HCT116 (cell line): ENCODE measurements around the gene NKX2-2. TPM values are rescaled to one million over a fixed set of nuclear protein-coding genes. Genes with fewer than 3 reads are reported as not detected.

Experiments used
- ATAC-seq: fragments of 200-7000 bp; cut with Tn5 transposase; 2 replicates; pipeline ENCODE4 v1.9.1; 2020; ENCODE audit warnings: mild to moderate bottlenecking, moderate library complexity
- BruUV-seq: library from RNA; stranded (reverse); fragments of 400-500 nt; replicated peaks from 2 replicates; lab custom pipeline; 2021; lab: Mats Ljungman, UMichigan
- CTCF ChIA-PET: fragments of 300-600 bp; sonication (Branson Sonifier 250); formaldehyde crosslinking; loops from one replicate; lab custom pipeline; 2021; ENCODE audit warnings: antibody characterized with exemption; lab: Charles Lee
- POLR2A ChIA-PET: fragments of 300-600, 350-600 bp; sonication (Branson Sonifier 250); formaldehyde crosslinking; loops from one replicate; lab custom pipeline; 2021; ENCODE audit warnings: antibody characterized with exemption; lab: Charles Lee
- RAD21 ChIA-PET, 2 experiments: fragments of 300-600 bp; sonication (Branson Sonifier 250); formaldehyde crosslinking; loops; one replicate each; lab custom pipeline; 2023; ENCODE audit warnings: low total read pairs in 2 of 2; ENCODE audit not compliant: uncharacterized antibody in 2 of 2, unreplicated experiment in 2 of 2, low non-redundant PET in 1 of 2; lab: Charles Lee
- DNase-seq: peaks from one replicate; pipeline ENCODE4 v3.0.0-alpha.2; 2010; ENCODE audit warnings: low read depth, low spot score
- H2AFZ ChIP-seq: fragments of 200-600 bp; shearing (Covaris generic), sonication (generic); 2 replicates; pipeline ENCODE4 v1.6.1; 2017; ENCODE audit warnings: low read depth, mixed run types, mixed read lengths, antibody characterized with exemption, low read length; ENCODE audit not compliant: poor library complexity, severe bottlenecking
- H3K27ac ChIP-seq: 2 replicates; pipeline ENCODE4 v1.5.1; 2012; ENCODE audit warnings: low read depth, low read length
- H3K27me3 ChIP-seq: fragments of 200-600 bp; sonication (generic); 2 replicates; pipeline ENCODE4 v1.6.1; 2016; ENCODE audit warnings: mixed run types, low read length, mixed read lengths; ENCODE audit not compliant: insufficient read depth
- H3K36me3 ChIP-seq, 2 experiments: fragments of 200-500 bp in 1 of 2; fragments of 200-600 bp in 1 of 2; sonication (Bioruptor generic) in 1 of 2; sonication (generic) in 1 of 2; 2 replicates each; pipeline versions ENCODE4 v1.5.1 to v1.6.1; 2014 to 2016; ENCODE audit warnings: low read length in 2 of 2, inconsistent platforms in 1 of 2, mixed read lengths in 1 of 2, mixed run types in 1 of 2; ENCODE audit not compliant: insufficient read depth in 2 of 2, control insufficient read depth in 1 of 2
- H3K4me1 ChIP-seq, 2 experiments: fragments of 200-600 bp in 1 of 2; sonication (generic) in 1 of 2; 2 replicates each; pipeline versions ENCODE4 v1.5.1 to v1.6.1; 2012 to 2017; ENCODE audit warnings: low read length in 2 of 2, inconsistent platforms in 1 of 2, mild to moderate bottlenecking in 1 of 2, mixed read lengths in 1 of 2, mixed run types in 1 of 2, moderate library complexity in 1 of 2; ENCODE audit not compliant: insufficient read depth in 2 of 2, control insufficient read depth in 1 of 2
- H3K4me2 ChIP-seq: fragments of 200-600 bp; sonication (generic); 2 replicates; pipeline ENCODE4 v1.6.1; 2017; ENCODE audit warnings: mixed run types, low read length, mixed read lengths
- H3K4me3 ChIP-seq, 2 experiments: fragments of 200-600 bp in 1 of 2; sonication (generic) in 1 of 2; replicated peaks in 1 of 2; 2 replicates each; pipeline ENCODE4 v1.5.1; 2011 to 2016; ENCODE audit warnings: low read length in 2 of 2, control low read depth in 1 of 2, low read depth in 1 of 2, mild to moderate bottlenecking in 1 of 2, mixed read lengths in 1 of 2, mixed run types in 1 of 2
- H3K79me2 ChIP-seq: fragments of 200-600 bp; sonication (generic); 2 replicates; pipeline ENCODE4 v1.6.1; 2017; ENCODE audit warnings: mild to moderate bottlenecking, mixed run types, low read length, moderate library complexity, mixed read lengths; ENCODE audit not compliant: insufficient read depth
- H3K9ac ChIP-seq: fragments of 200-600 bp; sonication (generic); 2 replicates; pipeline ENCODE4 v1.6.1; 2016; ENCODE audit warnings: low read length, mixed read lengths
- H3K9me2 ChIP-seq: fragments of 200-600 bp; sonication (generic), shearing (Covaris generic); 2 replicates; pipeline ENCODE4 v1.6.1; 2017; ENCODE audit warnings: mixed run types, mild to moderate bottlenecking, moderate library complexity; ENCODE audit not compliant: insufficient read depth
- H3K9me3 ChIP-seq, 2 experiments: fragments of 200-500 bp in 1 of 2; fragments of 200-600 bp in 1 of 2; sonication (Bioruptor generic) in 1 of 2; sonication (generic) in 1 of 2; 2 replicates each; pipeline ENCODE4 v1.6.1; 2014 to 2017; ENCODE audit warnings: low read length in 2 of 2, mixed read lengths in 2 of 2, inconsistent platforms in 1 of 2, low read depth in 1 of 2, mild to moderate bottlenecking in 1 of 2, mixed run types in 1 of 2, moderate library complexity in 1 of 2; ENCODE audit not compliant: control insufficient read depth in 1 of 2, insufficient read depth in 1 of 2
- H4K20me1 ChIP-seq: fragments of 200-600 bp; sonication (generic), shearing (Covaris generic); 2 replicates; pipeline ENCODE4 v1.6.1; 2017; ENCODE audit warnings: mixed run types, mild to moderate bottlenecking, moderate library complexity; ENCODE audit not compliant: insufficient read depth
- ATF3 ChIP-seq: IDR thresholded peaks from 2 replicates; pipeline ENCODE4 v1.6.1; 2012
- CBX3 ChIP-seq: IDR thresholded peaks from 2 replicates; pipeline ENCODE4 v1.6.1; 2012; ENCODE audit warnings: low read depth
- EGR1 ChIP-seq: IDR thresholded peaks from 2 replicates; pipeline ENCODE4 v1.6.1; 2012; ENCODE audit warnings: low read depth
- EZH2phosphoT487 ChIP-seq: fragments of 200-600 bp; IDR thresholded peaks from 2 replicates; pipeline ENCODE4 v1.6.1; 2018; ENCODE audit warnings: antibody characterized with exemption, borderline replicate concordance
- FOSL1 ChIP-seq: IDR thresholded peaks from 2 replicates; pipeline ENCODE4 v1.6.1; 2012; ENCODE audit warnings: low read depth
- JUND ChIP-seq: IDR thresholded peaks from 2 replicates; pipeline ENCODE4 v1.6.1; 2012
- MAX ChIP-seq: IDR thresholded peaks from 2 replicates; pipeline ENCODE4 v1.6.1; 2012
- POLR2AphosphoS5 ChIP-seq: IDR thresholded peaks from 2 replicates; pipeline ENCODE4 v1.6.1; 2011; ENCODE audit warnings: mild to moderate bottlenecking, low read depth, low read length, moderate library complexity
- RAD21 ChIP-seq: IDR thresholded peaks from 2 replicates; pipeline ENCODE4 v1.6.1; 2012; ENCODE audit warnings: low read depth, mild to moderate bottlenecking
- REST ChIP-seq: IDR thresholded peaks from 2 replicates; pipeline ENCODE4 v1.6.1; 2012; ENCODE audit warnings: low read depth
- SIN3A ChIP-seq: IDR thresholded peaks from 2 replicates; pipeline ENCODE4 v1.6.1; 2012; ENCODE audit warnings: low read depth
- SP1 ChIP-seq: IDR thresholded peaks from 2 replicates; pipeline ENCODE4 v1.6.1; 2012; ENCODE audit warnings: low read depth
- YY1 ChIP-seq: IDR thresholded peaks from 2 replicates; pipeline ENCODE4 v1.6.1; 2011; ENCODE audit warnings: low read length, low read depth, moderate library complexity, mild to moderate bottlenecking; ENCODE audit not compliant: insufficient replicate concordance; ENCODE audit errors: extremely low read depth
- intact Hi-C: fragments of 100-400 bp; cut with micrococcal nuclease; formaldehyde crosslinking; loops from 2 replicates; pipeline ENCODE4 v1.10.0; 2022
- total RNA-seq: library from RNA; stranded (reverse); gene quantifications from one replicate; pipeline ENCODE4 v1.2.1, GENCODE V29; 2021; ENCODE audit not compliant: unreplicated experiment

Gene NKX2-2
- total RNA-seq, 1 experiment from 2014 or later, result not detected

GRCh38 chr20:21526776-21527175 lies 12.9 kb upstream of the NKX2-2 start:
- no peak overlapping the region for H2AFZ ChIP-seq
- no peaks in the 10 kb centered on the region for H3K79me2 ChIP-seq
- no peaks in the 10 kb centered on the region for H4K20me1 ChIP-seq
- ChIA-PET POLR2A (no interaction called here), RAD21 (no interaction called here), CTCF (no interaction called here)
- H3K9ac ChIP-seq, result no peak overlapping the region
- no peak overlapping the region for H3K27ac ChIP-seq
- H3K9me2 ChIP-seq, result no peaks in the 10 kb centered on the region
- H3K4me2 ChIP-seq, result no peak overlapping the region
- peaks cover 14% of the 10 kb centered on the region; the same call in 1 of the 2 replicates for H3K27me3 ChIP-seq
- H3K4me3 ChIP-seq, result no peak overlapping the region
- TF ChIP-seq YY1 (no peak), CBX3 (no peak), SP1 (no peak), RAD21 (no peak), MAX (no peak), ATF3 (no peak), EZH2phosphoT487 (no peak), FOSL1 (no peak)
- intact Hi-C loops, result loop anchor here (5.0 kb wide), 1 partner anchor 46 kb away; no protein-coding TSS in a partner anchor
- H3K36me3 ChIP-seq, result no peaks in the 10 kb centered on the region
- DNase-seq (no peak), ATAC-seq (no peak)
- H3K9me3 ChIP-seq, result no peaks in the 10 kb centered on the region
- peaks cover 0 to 4% of the 10 kb centered on the region in 2 experiments; a peak in 1 of 4 replicates for H3K4me1 ChIP-seq
- no TSS peak for BruUV-seq

GRCh38 chr20:21523895-21524294 lies 10.0 kb upstream of the NKX2-2 start:
- Histone ChIP-seq H3K27ac (no peak overlapping the region), H3K9me3 (no peaks in the 10 kb centered on the region), H3K9me2 (no peaks in the 10 kb centered on the region), H3K27me3 (peaks cover 14% of the 10 kb centered on the region; the same call in 1 of the 2 replicates), H3K4me3 (no peak overlapping the region), H2AFZ (no peak overlapping the region), H3K9ac (no peak overlapping the region), H3K36me3 (no peaks in the 10 kb centered on the region), H3K4me1 (no peaks in the 10 kb centered on the region), H4K20me1 (no peaks in the 10 kb centered on the region), H3K79me2 (no peaks in the 10 kb centered on the region), H3K4me2 (no peak overlapping the region)
- RAD21 ChIA-PET, result no interaction called here
- CTCF ChIA-PET, result no interaction called here
- DNase-seq (no peak), ATAC-seq (no peak)
- intact Hi-C loops, result no loop called here
- TF ChIP-seq CBX3 (no peak), POLR2AphosphoS5 (no peak), REST (no peak), RAD21 (no peak), JUND (no peak), ATF3 (no peak), SIN3A (no peak), EGR1 (no peak), YY1 (no peak)
- no TSS peak for BruUV-seq
- POLR2A ChIA-PET, result no interaction called here
